Measurements from ENCODE around the gene PGPEP1.

DNA sequence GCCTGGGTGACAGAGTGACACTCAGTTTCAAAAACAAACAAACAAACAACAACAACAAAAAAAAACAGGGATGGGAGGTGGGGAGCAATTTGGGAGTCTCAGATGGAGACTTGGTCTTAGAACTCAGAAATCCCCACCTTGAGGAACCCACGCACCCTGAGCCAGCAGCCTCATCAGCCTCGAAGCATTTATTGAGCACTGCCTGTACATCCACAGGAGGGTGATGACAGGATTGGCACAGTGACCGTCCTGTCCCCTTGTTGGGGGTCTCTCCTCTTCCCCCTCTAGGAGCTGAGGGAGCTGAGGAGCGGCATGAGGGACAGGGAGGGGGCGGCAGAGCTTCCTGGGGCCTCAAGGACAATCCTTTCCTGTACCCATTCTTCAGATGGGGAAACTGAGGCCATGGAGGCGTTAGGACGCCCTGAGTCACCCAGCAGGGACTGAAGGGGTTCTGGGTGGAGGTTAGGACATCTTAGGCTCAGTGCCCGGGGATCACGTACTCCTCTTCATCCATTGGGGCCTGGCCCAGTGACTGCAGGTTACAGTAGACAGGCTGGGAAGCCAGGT lies 51.2 kb downstream of the PGPEP1 start:
- TF ChIP-seq, protein P1, sequence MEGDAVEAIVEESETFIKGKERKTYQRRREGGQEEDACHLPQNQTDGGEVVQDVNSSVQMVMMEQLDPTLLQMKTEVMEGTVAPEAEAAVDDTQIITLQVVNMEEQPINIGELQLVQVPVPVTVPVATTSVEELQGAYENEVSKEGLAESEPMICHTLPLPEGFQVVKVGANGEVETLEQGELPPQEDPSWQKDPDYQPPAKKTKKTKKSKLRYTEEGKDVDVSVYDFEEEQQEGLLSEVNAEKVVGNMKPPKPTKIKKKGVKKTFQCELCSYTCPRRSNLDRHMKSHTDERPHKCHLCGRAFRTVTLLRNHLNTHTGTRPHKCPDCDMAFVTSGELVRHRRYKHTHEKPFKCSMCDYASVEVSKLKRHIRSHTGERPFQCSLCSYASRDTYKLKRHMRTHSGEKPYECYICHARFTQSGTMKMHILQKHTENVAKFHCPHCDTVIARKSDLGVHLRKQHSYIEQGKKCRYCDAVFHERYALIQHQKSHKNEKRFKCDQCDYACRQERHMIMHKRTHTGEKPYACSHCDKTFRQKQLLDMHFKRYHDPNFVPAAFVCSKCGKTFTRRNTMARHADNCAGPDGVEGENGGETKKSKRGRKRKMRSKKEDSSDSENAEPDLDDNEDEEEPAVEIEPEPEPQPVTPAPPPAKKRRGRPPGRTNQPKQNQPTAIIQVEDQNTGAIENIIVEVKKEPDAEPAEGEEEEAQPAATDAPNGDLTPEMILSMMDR (IDR thresholded peaks at IDR 0.05) = no peak
- no peak for TF ChIP-seq POLR2A (IDR thresholded peaks at IDR 0.05)

All from esophagus squamous epithelium (tissue), 4 donors.